Natural killer cell (primary cell): ENCODE data around the gene RAB1B. TPM values are rescaled to one million over a fixed set of nuclear protein-coding genes. Genes with fewer than 3 reads are reported as not detected.

Experiments
- ATAC-seq, 3 donors: fragments of 150-1000 bp in 2 of 3; fragments of 200-7000 bp in 1 of 3; cut with Tn5 transposase; 1 replicate in 1 of 3; 2 replicates in 2 of 3; pipeline ENCODE4 v1.10.0; 2021; ENCODE audit warnings: mild to moderate bottlenecking in 2 of 3, moderate library complexity in 2 of 3
- DNase-seq, 2 donors: peaks; one replicate each; pipeline versions ENCODE4 v3.0.0 to v3.0.0-alpha.2; 2013 to 2021; ENCODE audit warnings: mixed read lengths in 1 of 2
- H3K27ac ChIP-seq: one replicate; pipeline ENCODE4 v1.5.1; 2013; ENCODE audit warnings: mild to moderate bottlenecking, low read length
- H3K27me3 ChIP-seq: one replicate; pipeline ENCODE4 v1.6.1; 2013; ENCODE audit warnings: low read length; ENCODE audit not compliant: control insufficient read depth, insufficient read depth
- H3K36me3 ChIP-seq: one replicate; pipeline ENCODE4 v1.6.1; 2013; ENCODE audit warnings: low read length; ENCODE audit not compliant: control insufficient read depth, insufficient read depth
- H3K4me1 ChIP-seq: one replicate; pipeline ENCODE4 v1.6.1; 2013; ENCODE audit warnings: low read length; ENCODE audit not compliant: control insufficient read depth, insufficient read depth
- H3K4me3 ChIP-seq: one replicate; pipeline ENCODE4 v1.5.1; 2013; ENCODE audit warnings: low read length
- H3K9me3 ChIP-seq: one replicate; pipeline ENCODE4 v1.6.1; 2013; ENCODE audit warnings: low read length; ENCODE audit not compliant: control insufficient read depth, insufficient read depth
- H3K27ac Mint-ChIP-seq, 2 donors: one replicate each; pipeline ENCODE4 v1.8.0; 2022; ENCODE audit warnings: mild to moderate bottlenecking in 2 of 2, mixed read lengths in 2 of 2, moderate library complexity in 1 of 2
- H3K27me3 Mint-ChIP-seq, 2 donors: one replicate each; pipeline ENCODE4 v1.8.0; 2022; ENCODE audit warnings: low read depth in 2 of 2, mixed read lengths in 2 of 2
- H3K36me3 Mint-ChIP-seq: one replicate; pipeline ENCODE4 v1.8.0; 2022; ENCODE audit warnings: mixed read lengths
- H3K4me1 Mint-ChIP-seq, 2 donors: one replicate each; pipeline ENCODE4 v1.8.0; 2022; ENCODE audit warnings: mixed read lengths in 2 of 2
- H3K4me3 Mint-ChIP-seq: one replicate; pipeline ENCODE4 v1.8.0; 2022; ENCODE audit warnings: mild to moderate bottlenecking, moderate library complexity, mixed read lengths
- H3K9me3 Mint-ChIP-seq, 2 donors: one replicate each; pipeline ENCODE4 v1.8.0; 2022; ENCODE audit warnings: mixed read lengths in 2 of 2
- CTCF ChIP-seq: fragments of 200-600 bp; IDR thresholded peaks from one replicate; pipeline ENCODE4 v1.8.0; 2022; ENCODE audit warnings: antibody characterized with exemption
- WGBS: methylation state at CpG from one replicate; pipeline ENCODE4 v1.1.7; 2013; ENCODE audit warnings: missing lambda C conversion rate; ENCODE audit not compliant: insufficient coverage; 5-methylcytosine and 5-hydroxymethylcytosine counted together
- intact Hi-C: fragments of 100-400 bp; cut with micrococcal nuclease; formaldehyde crosslinking; loops from one replicate; pipeline ENCODE4 v1.14.2; 2022
- total RNA-seq, 4 donors: library from RNA; stranded (reverse); fragments of 120-200 nt in 1 of 4; gene quantifications; one replicate each; pipeline versions ENCODE4 v1.2.3 to v1.2.4, GENCODE V29; 2013 to 2022

The RAB1B gene
- total RNA-seq, 3 donors from 2014 or later (not counting 1 experiment from before 2014, with no cell fraction given) = 116 to 144 (median 132) TPM

GRCh38 chr11:66326261-66327111 is 58.0 kb downstream of the RAB1B start:
- Mint-ChIP-seq H3K27ac (peak overlapping the region; percentile 15 to 74), H3K4me3 (no peak overlapping the region), H3K36me3 (no peaks in the 10 kb centered on the region), H3K4me1 (peaks cover 19 to 43% of the 10 kb centered on the region in 2 donors), H3K9me3 (no peaks in the 10 kb centered on the region), H3K27me3 (no peaks in the 10 kb centered on the region)
- Histone ChIP-seq H3K27ac (no peak overlapping the region), H3K4me1 (peaks cover 40% of the 10 kb centered on the region), H3K4me3 (no peak overlapping the region), H3K9me3 (no peaks in the 10 kb centered on the region), H3K36me3 (no peaks in the 10 kb centered on the region), H3K27me3 (peaks cover 3% of the 10 kb centered on the region)
- WGBS = 58% methylated on average over 20 of the region's 21 CpGs
- DNase-seq = peak in 1 of 2 donors; percentile 62
- ATAC-seq = no peak
- no peak for TF ChIP-seq CTCF
- intact Hi-C loops = no loop called here

Other genes with a start within 250 kb of the RAB1B start
- gene CATSPER1, start 242.2 kb upstream of the RAB1B start, total RNA-seq = 10 to 100 TPM; 12.2 to 16.9 (median 13.3) TPM
- not detected for gene GAL3ST3, start 219.5 kb upstream of the RAB1B start, total RNA-seq
- gene SF3B2, start 216.3 kb upstream of the RAB1B start, total RNA-seq = 100 to 1,000 TPM; 249 to 269 (median 253) TPM
- gene PACS1, start 198.4 kb upstream of the RAB1B start, total RNA-seq = 100 to 1,000 TPM; 176 to 204 (median 186) TPM
- gene KLC2, start 10.9 kb upstream of the RAB1B start, total RNA-seq = 10 to 100 TPM; 22.9 to 32.0 (median 27.6) TPM
- gene CNIH2, start 9.5 kb downstream of the RAB1B start, total RNA-seq = 1 to 10 TPM; 6.3 to 8.8 (median 7.1) TPM
- 10 to 100 TPM; 21.9 to 28.5 (median 23.6) TPM for gene YIF1A, start 20.5 kb downstream of the RAB1B start, total RNA-seq
- gene TMEM151A, start 23.3 kb downstream of the RAB1B start, total RNA-seq = not detected
- under 1 TPM; 0.23 to 0.40 (median 0.32) TPM for gene CD248, start 48.4 kb downstream of the RAB1B start, total RNA-seq
- gene RIN1, start 67.8 kb downstream of the RAB1B start, total RNA-seq = 1 to 10 TPM; 1.3 to 7.9 (median 2.5) TPM
- 10 to 100 TPM; 48.1 to 55.6 (median 48.2) TPM for gene BRMS1, start 76.5 kb downstream of the RAB1B start, total RNA-seq
- 1 to 10 TPM; 2.0 to 4.2 (median 2.5) TPM for gene B4GAT1, start 79.0 kb downstream of the RAB1B start, total RNA-seq
- gene SLC29A2, start 103.1 kb downstream of the RAB1B start, total RNA-seq = 1 to 10 TPM; 1.5 to 1.8 (median 1.6) TPM
- gene NPAS4, start 152.4 kb downstream of the RAB1B start, total RNA-seq = not detected
- gene MRPL11, start 170.2 kb downstream of the RAB1B start, total RNA-seq = 10 to 100 TPM; 20.7 to 24.2 (median 23.9) TPM
- 1 to 10 TPM; 5.3 to 6.3 (median 5.6) TPM for gene PELI3, start 198.3 kb downstream of the RAB1B start, total RNA-seq
- gene DPP3, start 211.8 kb downstream of the RAB1B start, total RNA-seq = 10 to 100 TPM; 37.4 to 42.9 (median 38.6) TPM
- gene BBS1, start 242.0 kb downstream of the RAB1B start, total RNA-seq = 10 to 100 TPM; 12.5 to 22.5 (median 18.1) TPM